ENCODE results near the gene MINDY4.

Gene MINDY4

GRCh38 chr7:30776971-30777370 is 5.8 kb downstream of the MINDY4 start:
- no peak for FAIRE-seq

DNA sequence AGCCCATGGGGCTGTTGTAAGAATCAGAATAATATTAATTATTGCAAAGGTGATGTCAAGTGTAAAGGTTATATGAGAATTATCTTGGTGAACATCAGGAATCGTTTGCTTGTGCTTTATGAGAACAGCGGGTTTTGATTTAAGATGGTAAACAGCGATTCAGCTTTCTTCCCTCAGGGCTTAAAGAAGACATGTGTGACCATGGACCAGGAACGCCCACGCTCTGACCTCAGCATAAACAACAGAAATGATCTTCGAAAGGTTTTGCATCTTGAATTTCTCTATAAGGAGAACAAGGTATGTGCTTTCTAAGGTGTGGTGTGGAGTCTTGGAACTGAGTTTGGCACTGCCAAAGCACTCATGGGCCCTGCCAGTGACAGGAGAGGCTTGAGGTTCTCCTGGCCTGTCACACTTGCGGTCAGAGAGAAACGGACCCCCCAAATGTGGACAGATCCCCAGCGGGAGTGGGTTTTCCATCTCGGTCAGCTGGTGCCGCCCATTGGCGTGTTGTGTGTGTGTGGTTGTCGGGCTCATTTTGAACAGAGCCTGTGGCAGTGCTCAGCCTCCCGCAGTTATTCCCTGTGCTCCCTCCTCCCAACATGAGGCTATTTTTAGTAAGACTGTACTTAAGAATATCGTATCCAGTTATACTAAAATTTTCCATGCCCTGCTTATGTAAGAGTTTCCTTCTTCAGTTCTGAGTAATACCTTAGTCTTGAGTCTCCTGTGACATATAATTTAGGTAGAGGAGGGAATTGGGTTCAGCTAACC is 7.2 kb downstream of the MINDY4 start:
- FAIRE-seq: no peak

DNA sequence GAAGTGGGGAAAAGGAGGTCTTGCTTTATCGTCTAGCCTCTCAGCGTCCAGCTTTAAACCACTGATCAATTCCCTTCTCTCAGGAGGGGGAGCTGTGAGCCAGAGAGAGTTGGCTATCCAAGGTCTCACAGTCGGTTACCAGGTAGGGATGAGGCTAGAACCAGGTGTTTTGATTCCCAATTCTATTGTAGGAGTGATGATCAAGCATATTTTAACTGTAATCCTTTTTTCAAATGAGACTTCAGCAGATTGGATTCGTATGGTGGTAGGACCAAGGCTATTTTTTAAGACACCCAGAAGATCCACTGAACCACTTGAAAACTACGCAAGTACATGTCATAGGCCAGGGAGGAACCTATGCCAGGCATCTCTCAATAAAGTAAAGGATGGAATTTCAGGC is 8.4 kb downstream of the MINDY4 start:
- no peak for FAIRE-seq

- FAIRE-seq: no peak
Observed at GRCh38 chr7:30780941-30781340, 9.7 kb downstream of the MINDY4 start.

DNA sequence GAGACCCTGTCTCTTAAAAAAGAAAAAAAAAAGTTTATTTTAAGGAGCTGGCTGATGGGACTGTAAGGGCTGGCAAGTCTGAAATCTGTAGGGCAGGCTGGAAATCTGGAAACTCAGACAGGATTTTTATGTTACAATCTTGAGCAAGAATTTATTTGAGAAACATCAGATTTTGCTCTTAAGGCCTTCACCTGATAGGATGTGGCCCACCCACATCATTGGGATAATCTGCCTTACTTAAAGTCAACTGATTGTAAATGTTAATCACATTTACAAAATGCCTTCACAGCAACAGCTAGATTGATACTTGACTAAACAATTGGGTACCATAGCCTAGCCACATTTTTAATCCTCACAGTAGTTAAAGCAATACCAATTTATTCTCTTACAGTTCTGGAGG is 11.5 kb downstream of the MINDY4 start:
- FAIRE-seq: no peak

DNA sequence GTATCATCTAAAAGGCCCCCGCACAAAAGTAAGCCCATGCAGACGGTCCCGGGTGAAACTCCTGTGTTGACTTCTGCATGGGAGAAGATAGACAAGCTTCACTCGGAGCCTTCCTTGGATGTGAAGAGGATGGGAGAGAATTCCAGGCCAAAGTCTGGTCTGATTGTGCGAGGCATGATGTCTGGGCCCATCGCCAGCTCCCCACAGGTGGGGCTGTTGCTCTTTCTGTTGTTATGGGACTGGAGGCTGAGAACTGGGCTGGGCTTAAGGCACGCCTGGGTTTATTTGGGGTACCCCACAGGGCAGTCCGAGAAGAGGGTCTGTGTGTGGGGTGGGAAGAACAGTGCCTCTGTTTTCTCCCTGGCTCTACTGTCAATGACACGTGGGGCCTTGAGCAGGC is 14.6 kb downstream of the MINDY4 start:
- no peak for FAIRE-seq

GRCh38 chr7:30787486-30787885 is 16.3 kb downstream of the MINDY4 start:
- no peak for FAIRE-seq

DNA sequence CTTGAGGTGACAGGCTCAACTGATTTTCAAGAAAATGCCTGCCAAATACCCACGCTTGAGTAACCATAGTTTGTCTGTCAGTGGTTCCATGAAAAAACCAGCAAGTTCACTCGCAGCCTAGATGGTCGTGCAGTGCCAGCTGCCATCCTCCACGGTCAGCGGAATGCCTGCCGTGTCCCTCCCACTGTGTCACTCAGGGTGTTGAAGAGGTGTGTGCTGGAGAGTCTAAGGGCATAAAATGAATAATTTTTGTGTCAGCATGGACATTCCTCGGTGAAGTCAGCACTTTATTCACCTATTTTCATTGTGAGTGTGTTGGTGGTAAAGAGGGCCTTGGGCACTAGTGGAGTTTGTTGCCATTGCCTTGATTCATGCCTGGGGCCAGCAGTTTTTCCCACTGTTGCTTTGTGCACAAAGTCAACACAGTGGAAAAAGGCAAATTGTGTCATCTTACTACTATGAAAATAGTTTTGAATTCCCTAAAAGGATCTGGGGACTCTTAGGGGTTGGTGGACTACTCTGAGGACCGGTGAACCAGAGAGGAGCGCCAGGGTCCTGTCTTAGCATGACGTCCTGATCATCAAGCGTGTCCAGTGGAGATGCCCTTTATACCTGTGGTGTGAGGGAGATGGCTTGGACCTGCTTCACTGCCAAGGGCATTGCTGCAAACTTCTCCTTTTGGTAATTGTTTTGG is 17.6 kb downstream of the MINDY4 start:
- FAIRE-seq: no peak

- FAIRE-seq: no peak
Observed at GRCh38 chr7:30789334-30789711, 18.1 kb downstream of the MINDY4 start.

GRCh38 chr7:30790356-30790755 is 19.1 kb downstream of the MINDY4 start:
- no peak for FAIRE-seq

DNA sequence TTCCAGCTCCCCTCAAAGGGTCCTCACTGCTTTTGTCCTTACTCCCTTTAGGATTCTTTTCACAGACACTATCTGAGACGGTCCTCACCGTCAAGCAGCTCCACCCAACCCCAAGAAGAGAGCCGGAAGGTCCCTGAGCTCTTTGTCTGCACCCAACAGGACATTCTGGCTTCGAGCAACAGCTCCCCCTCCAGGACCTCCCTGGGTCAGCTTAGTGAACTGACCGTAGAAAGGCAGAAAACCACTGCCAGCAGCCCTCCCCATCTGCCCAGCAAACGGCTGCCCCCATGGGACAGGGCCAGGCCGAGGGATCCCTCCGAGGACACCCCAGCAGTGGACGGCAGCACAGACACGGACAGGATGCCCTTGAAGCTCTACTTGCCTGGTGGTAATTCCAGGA is 19.9 kb downstream of the MINDY4 start:
- no peak for FAIRE-seq

- no peak for FAIRE-seq
Observed at GRCh38 chr7:30795161-30795948, 24.1 kb downstream of the MINDY4 start.

GRCh38 chr7:30796105-30796869 is 25.1 kb downstream of the MINDY4 start:
- FAIRE-seq: no peak

- FAIRE-seq: no peak
Observed at GRCh38 chr7:30797176-30798040, 26.2 kb downstream of the MINDY4 start.

DNA sequence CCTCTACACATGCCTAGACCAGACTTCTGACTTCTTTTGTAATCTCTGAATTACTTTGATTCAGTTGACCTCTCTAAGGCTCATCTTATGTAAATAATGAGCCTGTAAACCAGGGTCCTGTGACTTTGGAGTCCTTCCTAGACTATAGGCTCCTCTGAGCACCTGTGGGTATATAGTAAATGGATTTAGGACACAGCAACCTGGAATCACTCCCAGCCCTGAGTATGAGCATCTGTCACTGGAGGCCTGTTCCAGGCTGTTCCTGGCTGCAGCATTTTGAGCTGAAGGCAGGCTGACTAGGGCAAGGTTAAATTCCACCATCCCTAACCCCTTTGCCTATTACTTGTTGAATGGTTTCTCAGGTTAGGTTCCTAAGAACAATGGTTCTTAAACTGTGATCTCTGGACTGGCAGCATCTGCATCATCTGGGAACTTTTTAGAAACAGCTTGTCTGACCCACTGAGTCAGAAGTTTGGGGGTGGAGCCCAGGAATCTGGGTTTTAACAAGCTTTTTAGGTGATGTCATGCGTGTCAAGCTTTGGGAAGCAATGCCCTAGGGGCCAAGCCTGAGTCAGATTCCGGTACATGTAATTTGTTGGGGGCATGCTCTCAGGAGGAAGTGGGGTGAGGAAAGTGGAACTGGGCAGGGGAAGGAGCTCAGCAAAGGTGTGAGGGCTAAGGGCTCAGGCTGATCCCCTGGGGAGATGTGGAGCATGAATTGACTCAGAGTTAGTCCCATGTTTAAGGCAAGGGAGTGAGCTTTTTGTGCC is 28.2 kb downstream of the MINDY4 start:
- no peak for FAIRE-seq

DNA sequence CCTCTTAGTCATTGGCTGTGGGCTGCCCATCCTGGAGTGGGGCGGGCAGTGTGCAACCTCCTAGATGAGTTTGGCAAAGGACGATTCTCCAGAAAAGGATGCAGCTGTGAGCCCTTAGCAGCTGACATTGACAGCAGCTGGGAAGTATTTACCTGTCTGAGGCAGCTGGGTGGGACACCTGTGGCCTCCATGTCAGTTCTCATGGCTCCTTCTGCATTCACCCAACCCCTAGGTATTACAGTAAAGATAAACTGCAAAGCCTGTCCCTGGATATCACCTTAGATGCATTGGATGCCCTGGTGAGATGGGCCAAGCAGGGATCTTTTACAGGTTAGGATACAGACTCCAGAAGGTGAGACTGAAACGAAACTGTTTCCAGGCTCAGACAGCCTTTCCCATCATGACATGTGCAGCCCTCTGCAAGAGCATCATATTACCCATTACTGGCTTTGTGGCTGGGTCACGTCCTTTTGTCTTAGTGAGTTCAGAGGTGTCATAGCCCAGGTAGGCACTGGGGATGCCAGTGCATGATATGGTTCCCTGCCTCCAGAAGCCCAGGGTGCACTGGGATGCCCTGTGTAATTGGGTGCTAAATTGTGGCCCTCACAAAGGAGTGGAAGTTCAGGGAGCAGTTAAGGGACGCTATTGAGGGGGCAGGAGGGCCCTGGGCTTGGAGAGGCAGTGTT is 28.9 kb downstream of the MINDY4 start:
- no peak for FAIRE-seq

DNA sequence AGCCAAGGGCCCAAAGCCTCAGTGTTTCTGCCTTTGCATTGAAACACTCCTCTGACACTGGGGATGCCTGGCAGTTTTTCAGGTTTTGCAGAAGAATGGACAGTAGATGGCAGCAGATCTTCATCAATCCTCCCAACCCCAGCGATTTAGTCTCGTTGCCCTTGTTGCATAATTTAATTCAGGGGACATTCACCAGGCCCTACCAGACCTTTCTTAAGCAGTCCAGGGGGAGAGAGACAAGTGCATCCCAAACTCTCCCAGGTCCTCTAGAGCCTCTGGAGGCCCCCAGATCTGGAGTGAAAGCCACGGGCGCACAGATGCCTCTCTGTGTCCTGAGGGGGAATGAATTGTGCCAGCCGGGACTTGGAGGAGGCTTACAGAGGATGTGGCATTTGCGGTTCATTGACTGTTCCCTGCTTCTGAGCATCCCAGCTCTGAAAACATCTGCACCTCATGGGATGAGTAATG is 29.6 kb downstream of the MINDY4 start:
- peak; percentile 12 for FAIRE-seq

DNA sequence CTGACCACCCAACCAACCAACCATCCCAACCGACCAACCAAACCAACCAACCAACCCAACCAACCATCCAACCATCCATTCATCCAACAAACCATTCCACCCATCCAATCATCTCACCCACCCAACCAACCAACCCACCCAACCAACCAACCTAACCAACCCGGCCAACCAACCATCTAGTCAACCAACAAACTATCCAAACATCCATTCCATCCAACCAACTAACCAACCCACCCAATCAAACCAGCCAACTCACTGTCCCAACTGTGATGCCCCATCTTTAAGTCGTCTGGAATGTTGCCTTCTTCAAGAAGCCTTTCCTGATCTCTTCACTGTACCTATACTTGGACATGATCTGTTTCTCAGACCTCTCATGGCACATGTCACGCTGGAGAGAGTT is 31.6 kb downstream of the MINDY4 start:
- FAIRE-seq: no peak

- FAIRE-seq: no peak
Observed at GRCh38 chr7:30804078-30804661, 33.0 kb downstream of the MINDY4 start.

All from endometrium (tissue), 2 donors.